Trophoblast cell (in vitro differentiated cells and primary cell): ENCODE results near the gene ZNF718.
"Not testable (repeated sequence)": the region's sequence is repeated elsewhere in the genome, so short reads cannot be mapped to it uniquely, and the experiment has no call there.

ENCODE experiments used
- DNase-seq, 2 donors: peaks; one replicate each; pipeline ENCODE4 v3.0.0-alpha.2; 2016
- H2AFZ ChIP-seq: 2 replicates; pipeline ENCODE4 v1.6.1; 2013; ENCODE audit warnings: low read length, moderate library complexity, mild to moderate bottlenecking; ENCODE audit not compliant: insufficient read depth, poor library complexity
- H2AK5ac ChIP-seq: 2 replicates; pipeline ENCODE4 v1.6.1; 2013; ENCODE audit warnings: mild to moderate bottlenecking, low read length
- H2BK120ac ChIP-seq: 2 replicates; pipeline ENCODE4 v1.6.1; 2013; ENCODE audit warnings: low read length, mild to moderate bottlenecking, moderate library complexity; ENCODE audit not compliant: insufficient read depth, poor library complexity
- H2BK12ac ChIP-seq: 2 replicates; pipeline ENCODE4 v1.6.1; 2013; ENCODE audit warnings: mild to moderate bottlenecking, low read length, moderate library complexity
- H2BK5ac ChIP-seq: 2 replicates; pipeline ENCODE4 v1.6.1; 2013; ENCODE audit warnings: low read length, low read depth, moderate library complexity, mild to moderate bottlenecking; ENCODE audit not compliant: poor library complexity
- H3K14ac ChIP-seq: 2 replicates; pipeline ENCODE4 v1.6.1; 2013; ENCODE audit warnings: mild to moderate bottlenecking, low read length
- H3K18ac ChIP-seq: 2 replicates; pipeline ENCODE4 v1.6.1; 2013; ENCODE audit warnings: mild to moderate bottlenecking, low read length
- H3K23ac ChIP-seq: 2 replicates; pipeline ENCODE4 v1.6.1; 2013; ENCODE audit warnings: low read length
- H3K27ac ChIP-seq: 2 replicates; pipeline ENCODE4 v1.5.1; 2013; ENCODE audit warnings: low read depth, mild to moderate bottlenecking, inconsistent platforms, low read length, moderate library complexity
- H3K27me3 ChIP-seq: 2 replicates; pipeline ENCODE4 v1.6.1; 2013; ENCODE audit warnings: inconsistent platforms, mild to moderate bottlenecking, low read length, moderate library complexity; ENCODE audit not compliant: insufficient read depth
- H3K36me3 ChIP-seq, 2 experiments: 1 replicate in 1 of 2; 2 replicates in 1 of 2; pipeline ENCODE4 v1.6.1; 2013; ENCODE audit warnings: low read length in 2 of 2, mild to moderate bottlenecking in 2 of 2, moderate library complexity in 1 of 2; ENCODE audit not compliant: insufficient read depth in 2 of 2, control insufficient read depth in 1 of 2
- H3K4ac ChIP-seq: 2 replicates; pipeline ENCODE4 v1.6.1; 2013; ENCODE audit warnings: low read depth, mild to moderate bottlenecking, low read length, moderate library complexity
- H3K4me1 ChIP-seq, 2 experiments: 1 replicate in 1 of 2; 2 replicates in 1 of 2; pipeline ENCODE4 v1.6.1; 2013; ENCODE audit warnings: low read length in 2 of 2, mild to moderate bottlenecking in 2 of 2, moderate library complexity in 1 of 2; ENCODE audit not compliant: insufficient read depth in 2 of 2, control insufficient read depth in 1 of 2
- H3K4me2 ChIP-seq: 2 replicates; pipeline ENCODE4 v1.6.1; 2013; ENCODE audit warnings: inconsistent platforms, mild to moderate bottlenecking, low read length, moderate library complexity
- H3K4me3 ChIP-seq: 2 replicates; pipeline ENCODE4 v1.5.1; 2013; ENCODE audit warnings: mild to moderate bottlenecking, low read depth, low read length, inconsistent platforms
- H3K79me1 ChIP-seq: one replicate; pipeline ENCODE4 v1.6.1; 2013; ENCODE audit warnings: low read length
- H3K79me2 ChIP-seq: 2 replicates; pipeline ENCODE4 v1.6.1; 2013; ENCODE audit warnings: low read length, mild to moderate bottlenecking; ENCODE audit not compliant: control insufficient read depth, insufficient read depth, poor library complexity
- H3K9ac ChIP-seq: 2 replicates; pipeline ENCODE4 v1.6.1; 2013; ENCODE audit warnings: mild to moderate bottlenecking, low read length
- H3K9me3 ChIP-seq: 2 replicates; pipeline ENCODE4 v1.6.1; 2013; ENCODE audit warnings: low read depth, mild to moderate bottlenecking, control low read depth, inconsistent platforms, low read length; ENCODE audit not compliant: insufficient read depth
- H4K12ac ChIP-seq: 2 replicates; pipeline ENCODE4 v1.6.1; 2013; ENCODE audit warnings: low read depth, mild to moderate bottlenecking, low read length, moderate library complexity
- H4K8ac ChIP-seq: 2 replicates; pipeline ENCODE4 v1.6.1; 2013; ENCODE audit warnings: low read depth, mild to moderate bottlenecking, low read length, moderate library complexity
- H4K91ac ChIP-seq: one replicate; pipeline ENCODE4 v1.6.1; 2013; ENCODE audit warnings: low read depth, mild to moderate bottlenecking, low read length, moderate library complexity
- WGBS: extraction: QIAGEN DNeasy Blood & Tissue Kit; methylation state at CpG from one replicate; pipeline ENCODE4 v1.1.7; 2013; ENCODE audit warnings: missing lambda C conversion rate; ENCODE audit not compliant: insufficient read length, insufficient coverage; ENCODE audit errors: extremely low coverage; 5-methylcytosine and 5-hydroxymethylcytosine counted together

The ZNF718 gene

GRCh38 chr4:188091-188490, 63.8 kb downstream of the ZNF718 start:
- no peak overlapping the region for H3K9ac ChIP-seq
- no peak for DNase-seq
- no peak overlapping the region for H2BK12ac ChIP-seq
- H4K91ac ChIP-seq = no peak overlapping the region
- WGBS = no CpG with 5 or more reads among the region's 3 CpGs
- no peak overlapping the region for H2AK5ac ChIP-seq
- no peak overlapping the region for H2BK120ac ChIP-seq
- H3K27me3 ChIP-seq = no peaks in the 10 kb centered on the region
- H3K4me2 ChIP-seq = no peak overlapping the region
- H3K79me2 ChIP-seq = no peaks in the 10 kb centered on the region
- no peak overlapping the region for H3K23ac ChIP-seq
- no peak overlapping the region for H2AFZ ChIP-seq
- H3K79me1 ChIP-seq = no peaks in the 10 kb centered on the region
- no peak overlapping the region for H3K4me3 ChIP-seq
- no peak overlapping the region for H4K12ac ChIP-seq
- H3K9me3 ChIP-seq = peaks cover 12% of the 10 kb centered on the region
- no peak overlapping the region for H3K14ac ChIP-seq
- no peak overlapping the region for H3K4ac ChIP-seq
- H3K27ac ChIP-seq = no peak overlapping the region
- no peak overlapping the region for H3K18ac ChIP-seq
- peaks cover 0 to 5% of the 10 kb centered on the region in 2 experiments for H3K4me1 ChIP-seq
- H3K36me3 ChIP-seq = no peaks in the 10 kb centered on the region
- no peak overlapping the region for H4K8ac ChIP-seq
- H2BK5ac ChIP-seq = no peak overlapping the region

GRCh38 chr4:195159-195558, 70.9 kb downstream of the ZNF718 start:
- H3K79me2 ChIP-seq, DNase-seq, H3K27ac ChIP-seq, H4K91ac ChIP-seq, H3K36me3 ChIP-seq, H2BK12ac ChIP-seq, H3K23ac ChIP-seq, H2AFZ ChIP-seq, H3K4me3 ChIP-seq, H4K8ac ChIP-seq, H2BK5ac ChIP-seq, H3K9ac ChIP-seq, H3K27me3 ChIP-seq, H3K18ac ChIP-seq, H3K4me1 ChIP-seq, H3K14ac ChIP-seq, H3K9me3 ChIP-seq, H4K12ac ChIP-seq, H3K4ac ChIP-seq, H3K79me1 ChIP-seq, H2AK5ac ChIP-seq, H3K4me2 ChIP-seq, H2BK120ac ChIP-seq: not testable (repeated sequence)
- WGBS = no CpG with 5 or more reads among the region's 3 CpGs

DNA sequence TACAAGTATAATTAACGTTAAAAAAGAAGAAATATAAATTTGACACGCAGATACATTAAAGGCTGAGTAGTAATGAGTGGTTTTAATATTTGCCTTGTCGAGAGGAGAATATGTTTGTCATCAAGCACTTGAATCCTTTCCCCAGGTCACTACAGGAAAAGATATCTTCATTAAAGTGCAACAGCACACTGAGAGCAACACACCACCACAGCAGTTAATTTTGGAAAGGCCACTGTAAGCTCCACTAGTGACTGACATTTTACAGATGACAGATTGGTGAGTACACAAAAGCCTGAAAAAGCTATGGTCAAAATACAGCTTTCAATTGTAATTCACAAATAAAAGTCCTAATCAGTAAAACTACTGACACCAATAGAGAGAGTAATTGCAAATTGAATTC, 76.6 kb downstream of the ZNF718 start:
- no peak overlapping the region for H3K4me2 ChIP-seq
- no peak overlapping the region for H4K12ac ChIP-seq
- H2BK120ac ChIP-seq = no peak overlapping the region
- H3K9ac ChIP-seq = no peak overlapping the region
- H3K23ac ChIP-seq = no peak overlapping the region
- DNase-seq = no peak
- no peak overlapping the region for H2BK12ac ChIP-seq
- H3K18ac ChIP-seq = no peak overlapping the region
- no peak overlapping the region for H2BK5ac ChIP-seq
- H3K36me3 ChIP-seq = peaks cover 10 to 11% of the 10 kb centered on the region in 2 experiments
- H3K4me3 ChIP-seq = no peak overlapping the region
- H2AFZ ChIP-seq = no peak overlapping the region
- H2AK5ac ChIP-seq = no peak overlapping the region
- no peak overlapping the region for H3K4ac ChIP-seq
- H3K79me2 ChIP-seq = no peaks in the 10 kb centered on the region
- H3K14ac ChIP-seq = no peak overlapping the region
- no peaks in the 10 kb centered on the region for H3K27me3 ChIP-seq
- H4K8ac ChIP-seq = no peak overlapping the region
- H4K91ac ChIP-seq = no peak overlapping the region
- WGBS = 100% methylated on average over 2 of the region's 3 CpGs
- no peaks in the 10 kb centered on the region for H3K79me1 ChIP-seq
- peaks cover 22% of the 10 kb centered on the region for H3K9me3 ChIP-seq
- no peaks in the 10 kb centered on the region for H3K4me1 ChIP-seq
- no peak overlapping the region for H3K27ac ChIP-seq

DNA sequence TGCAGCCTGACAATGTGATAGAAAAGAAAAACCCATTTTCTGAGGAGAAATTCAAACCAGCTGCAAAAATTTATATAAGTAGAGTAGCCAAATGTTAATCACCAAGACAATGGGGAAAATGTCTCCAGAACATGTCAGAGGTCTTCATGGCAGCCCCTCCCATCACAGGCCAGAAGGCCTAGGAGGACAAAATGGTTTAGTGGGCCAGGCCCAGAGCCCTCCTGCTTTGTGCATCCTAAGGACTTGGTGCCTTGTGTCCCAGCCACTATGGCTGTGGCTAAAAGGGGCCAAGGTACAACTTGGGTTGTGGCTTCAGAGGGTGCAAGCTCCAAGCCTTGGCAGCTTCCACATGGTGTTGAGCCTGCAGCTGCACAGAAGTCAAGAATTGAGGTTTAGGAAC, 78.5 kb downstream of the ZNF718 start:
- not testable (repeated sequence) for H3K79me2 ChIP-seq, H3K14ac ChIP-seq, H4K91ac ChIP-seq, H3K79me1 ChIP-seq, H3K4me1 ChIP-seq, H3K18ac ChIP-seq, H3K27ac ChIP-seq, DNase-seq, H3K4me3 ChIP-seq, H3K4ac ChIP-seq, H2BK12ac ChIP-seq, H3K27me3 ChIP-seq, H4K12ac ChIP-seq, H4K8ac ChIP-seq, H3K23ac ChIP-seq, H3K9ac ChIP-seq, H2AK5ac ChIP-seq, H2BK120ac ChIP-seq, H2AFZ ChIP-seq, H3K4me2 ChIP-seq, H2BK5ac ChIP-seq
- Histone ChIP-seq H3K36me3 (peaks cover 12 to 13% of the 10 kb centered on the region in 2 experiments), H3K9me3 (peaks cover 34% of the 10 kb centered on the region)
